OCI-LY1 (cell line): ENCODE measurements around the gene HOXD10.

Experiments used
- H2AFZ ChIP-seq: fragments of 200-600 bp; sonication (generic), shearing (Covaris generic); 2 replicates; pipeline ENCODE4 v1.6.0; 2014; ENCODE audit warnings: antibody characterized with exemption, mild to moderate bottlenecking, low read length
- H3F3A ChIP-seq: fragments of 200-600 bp; sonication (generic), shearing (Covaris generic); 2 replicates; pipeline ENCODE4 v1.6.0; 2014; ENCODE audit warnings: mild to moderate bottlenecking, antibody characterized with exemption, low read length, moderate library complexity; ENCODE audit not compliant: insufficient read depth
- H3K27ac ChIP-seq: fragments of 200-600 bp; sonication (generic); 2 replicates; pipeline ENCODE4 v1.5.1; 2014; ENCODE audit warnings: low read length, mixed run types, mild to moderate bottlenecking, low read depth; ENCODE audit not compliant: poor library complexity, severe bottlenecking
- H3K27me3 ChIP-seq: fragments of 200-600 bp; sonication (generic); 2 replicates; pipeline ENCODE4 v1.6.0; 2014; ENCODE audit warnings: antibody characterized with exemption, mild to moderate bottlenecking, low read length, moderate library complexity; ENCODE audit not compliant: insufficient read depth
- H3K36me3 ChIP-seq: fragments of 200-600 bp; sonication (generic); 2 replicates; pipeline ENCODE4 v1.6.1; 2014; ENCODE audit warnings: mild to moderate bottlenecking, antibody characterized with exemption, low read length, moderate library complexity, mixed read lengths; ENCODE audit not compliant: insufficient read depth
- H3K4me1 ChIP-seq: fragments of 200-600 bp; sonication (generic); 2 replicates; pipeline ENCODE4 v1.5.1; 2014; ENCODE audit warnings: mild to moderate bottlenecking, low read length, moderate library complexity; ENCODE audit not compliant: insufficient read depth, severe bottlenecking
- H3K4me2 ChIP-seq: fragments of 200-600 bp; sonication (generic), shearing (Covaris generic); 2 replicates; pipeline ENCODE4 v1.6.1; 2014; ENCODE audit warnings: low read length
- H3K4me3 ChIP-seq: fragments of 200-600 bp; sonication (generic); 2 replicates; pipeline ENCODE4 v1.5.1; 2014; ENCODE audit warnings: low read length, low read depth, mild to moderate bottlenecking, mixed read lengths; ENCODE audit not compliant: poor library complexity, severe bottlenecking
- H3K79me2 ChIP-seq: fragments of 200-600 bp; shearing (Covaris generic); 2 replicates; pipeline ENCODE4 v1.6.1; 2016; ENCODE audit warnings: mixed run types, low read length, mixed read lengths; ENCODE audit not compliant: insufficient read depth
- H3K9ac ChIP-seq: fragments of 200-600 bp; sonication (generic), shearing (Covaris generic); 2 replicates; pipeline ENCODE4 v1.6.1; 2014; ENCODE audit warnings: mild to moderate bottlenecking, low read length, mixed read lengths
- H3K9me2 ChIP-seq: fragments of 200-600 bp; sonication (generic), shearing (Covaris generic); 2 replicates; pipeline ENCODE4 v1.6.1; 2014; ENCODE audit warnings: low read depth, mild to moderate bottlenecking, low read length, mixed read lengths
- H3K9me3 ChIP-seq: fragments of 200-600 bp; shearing (Covaris generic); 2 replicates; pipeline ENCODE4 v1.6.1; 2014; ENCODE audit warnings: low read length, mixed read lengths
- H4K20me1 ChIP-seq: fragments of 200-600 bp; sonication (generic), shearing (Covaris generic); 2 replicates; pipeline ENCODE4 v1.6.0; 2016; ENCODE audit warnings: mild to moderate bottlenecking, low read length; ENCODE audit not compliant: insufficient read depth
- EZH2 ChIP-seq: fragments of 200-600 bp; sonication (generic), shearing (Covaris generic); IDR thresholded peaks from 2 replicates; pipeline ENCODE4 v1.8.0; 2017; ENCODE audit warnings: borderline replicate concordance, mixed run types, mild to moderate bottlenecking, antibody characterized with exemption, low read length, moderate library complexity, mixed read lengths
- TF ChIP-seq, protein P1 (sequence below): fragments of 200-600 bp; sonication (generic), shearing (Covaris generic); IDR thresholded peaks from 2 replicates; pipeline ENCODE4 v1.5.1; 2017; ENCODE audit warnings: mild to moderate bottlenecking, antibody characterized with exemption, low read length, moderate library complexity, mixed read lengths

The HOXD10 gene

DNA sequence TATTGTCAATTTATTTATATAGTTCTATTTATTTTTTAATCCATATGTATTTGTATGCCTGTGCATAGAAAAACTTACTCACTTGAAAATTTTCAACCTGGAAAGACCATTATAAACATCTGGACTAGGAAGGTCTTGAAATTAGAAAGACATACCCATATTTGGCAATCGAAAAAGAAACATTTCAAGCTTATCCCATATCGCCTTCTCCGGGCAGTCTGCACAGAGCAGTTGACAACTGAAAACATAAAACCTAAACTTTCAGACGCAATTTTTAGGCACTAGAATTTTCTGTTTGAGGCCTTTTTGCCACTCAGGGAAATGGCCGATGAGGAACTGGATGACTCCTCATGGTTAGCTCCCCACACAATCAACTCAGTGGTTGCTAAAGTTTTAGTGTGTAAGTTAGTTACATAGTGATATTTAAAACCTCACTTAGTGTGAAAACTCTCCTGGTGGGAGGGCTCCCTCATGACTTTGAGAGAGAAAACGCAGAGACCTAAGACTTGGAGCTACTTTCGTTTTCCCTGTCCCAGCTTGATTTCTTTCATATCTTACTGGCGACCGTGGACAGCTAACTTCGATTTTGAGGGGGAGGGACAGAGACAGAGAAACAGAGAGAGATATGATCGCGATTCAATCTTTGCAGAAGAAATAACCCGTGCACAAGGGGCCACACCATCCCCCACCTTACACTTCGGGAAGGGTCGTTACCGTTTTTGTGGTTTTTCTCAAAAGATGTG is 20.2 kb upstream of the HOXD10 start:
- peak overlapping the region; percentile 56; the same call in 1 of the 2 replicates for H3K9ac ChIP-seq

DNA sequence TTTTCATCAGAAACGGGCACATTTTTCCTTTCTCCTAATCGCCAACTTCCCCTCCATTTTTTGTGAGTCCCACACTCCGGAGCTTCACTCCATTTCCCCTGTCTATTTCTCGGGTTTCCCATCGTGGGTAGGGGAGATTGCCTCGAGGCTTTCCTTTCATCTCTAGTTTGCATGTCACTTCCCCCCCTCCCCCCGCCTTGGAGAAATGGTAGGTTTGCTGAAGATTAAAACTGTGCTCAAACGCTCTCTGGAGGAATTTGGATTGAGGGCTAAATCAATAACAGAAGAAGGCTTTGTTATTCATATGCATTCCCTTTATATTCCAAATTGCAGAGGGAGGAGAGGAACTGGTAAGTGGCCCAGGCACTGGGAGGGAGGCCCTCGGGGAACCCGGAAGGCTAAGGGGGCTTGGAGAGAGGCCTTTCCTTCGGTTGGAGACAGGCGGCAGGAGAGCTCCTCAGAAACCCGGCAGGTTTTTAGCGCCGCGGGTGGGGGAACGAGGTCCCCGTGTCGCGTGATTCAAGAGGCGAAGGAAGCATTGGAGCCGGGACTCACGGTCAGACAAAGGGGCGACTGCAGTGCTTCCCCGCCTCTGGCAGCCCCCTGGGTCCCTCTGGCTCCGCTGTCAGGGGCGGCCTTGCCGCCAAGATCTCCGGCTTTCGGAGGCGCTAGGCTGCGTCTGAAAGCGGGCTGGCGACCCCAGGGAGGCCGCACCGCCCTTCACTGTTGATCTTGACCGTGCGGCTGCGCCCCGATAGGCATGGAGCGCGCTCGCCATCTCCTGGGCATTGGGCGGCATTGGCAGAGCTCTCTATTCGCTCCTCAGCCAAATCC is 19.4 kb upstream of the HOXD10 start:
- Histone ChIP-seq H3K4me3 (peak overlapping the region; percentile 56), H3F3A (no peaks in the 10 kb centered on the region), H3K4me1 (peaks cover 12% of the 10 kb centered on the region), H3K27ac (no peak overlapping the region), H3K9ac (peak overlapping the region; percentile 56; the same call in 1 of the 2 replicates), H3K79me2 (no peaks in the 10 kb centered on the region), H3K9me2 (no peaks in the 10 kb centered on the region), H3K4me2 (peak overlapping the region; percentile 70), H3K36me3 (no peaks in the 10 kb centered on the region), H4K20me1 (no peaks in the 10 kb centered on the region), H2AFZ (peak overlapping the region; percentile 31; the same call in 1 of the 2 replicates), H3K27me3 (no peaks in the 10 kb centered on the region), H3K9me3 (no peaks in the 10 kb centered on the region)
- TF ChIP-seq EZH2, result no peak
- TF ChIP-seq, protein P1, sequence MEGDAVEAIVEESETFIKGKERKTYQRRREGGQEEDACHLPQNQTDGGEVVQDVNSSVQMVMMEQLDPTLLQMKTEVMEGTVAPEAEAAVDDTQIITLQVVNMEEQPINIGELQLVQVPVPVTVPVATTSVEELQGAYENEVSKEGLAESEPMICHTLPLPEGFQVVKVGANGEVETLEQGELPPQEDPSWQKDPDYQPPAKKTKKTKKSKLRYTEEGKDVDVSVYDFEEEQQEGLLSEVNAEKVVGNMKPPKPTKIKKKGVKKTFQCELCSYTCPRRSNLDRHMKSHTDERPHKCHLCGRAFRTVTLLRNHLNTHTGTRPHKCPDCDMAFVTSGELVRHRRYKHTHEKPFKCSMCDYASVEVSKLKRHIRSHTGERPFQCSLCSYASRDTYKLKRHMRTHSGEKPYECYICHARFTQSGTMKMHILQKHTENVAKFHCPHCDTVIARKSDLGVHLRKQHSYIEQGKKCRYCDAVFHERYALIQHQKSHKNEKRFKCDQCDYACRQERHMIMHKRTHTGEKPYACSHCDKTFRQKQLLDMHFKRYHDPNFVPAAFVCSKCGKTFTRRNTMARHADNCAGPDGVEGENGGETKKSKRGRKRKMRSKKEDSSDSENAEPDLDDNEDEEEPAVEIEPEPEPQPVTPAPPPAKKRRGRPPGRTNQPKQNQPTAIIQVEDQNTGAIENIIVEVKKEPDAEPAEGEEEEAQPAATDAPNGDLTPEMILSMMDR, result peak; percentile 77

More for the DNA sequence above, 20.2 kb upstream of the HOXD10 start:
- no peak overlapping the region for H3K27ac ChIP-seq
- H3K4me1 ChIP-seq, result peaks cover 12% of the 10 kb centered on the region
- peak overlapping the region; percentile 70 for H3K4me2 ChIP-seq
- TF ChIP-seq, protein P1, result no peak
- no peak for TF ChIP-seq EZH2
- no peaks in the 10 kb centered on the region for H3K79me2 ChIP-seq
- H4K20me1 ChIP-seq, result no peaks in the 10 kb centered on the region
- no peaks in the 10 kb centered on the region for H3K36me3 ChIP-seq
- no peaks in the 10 kb centered on the region for H3K27me3 ChIP-seq
- no peak overlapping the region for H2AFZ ChIP-seq
- no peaks in the 10 kb centered on the region for H3F3A ChIP-seq
- H3K9me3 ChIP-seq, result no peaks in the 10 kb centered on the region
- H3K4me3 ChIP-seq, result peak overlapping the region; percentile 56
- H3K9me2 ChIP-seq, result no peaks in the 10 kb centered on the region

DNA sequence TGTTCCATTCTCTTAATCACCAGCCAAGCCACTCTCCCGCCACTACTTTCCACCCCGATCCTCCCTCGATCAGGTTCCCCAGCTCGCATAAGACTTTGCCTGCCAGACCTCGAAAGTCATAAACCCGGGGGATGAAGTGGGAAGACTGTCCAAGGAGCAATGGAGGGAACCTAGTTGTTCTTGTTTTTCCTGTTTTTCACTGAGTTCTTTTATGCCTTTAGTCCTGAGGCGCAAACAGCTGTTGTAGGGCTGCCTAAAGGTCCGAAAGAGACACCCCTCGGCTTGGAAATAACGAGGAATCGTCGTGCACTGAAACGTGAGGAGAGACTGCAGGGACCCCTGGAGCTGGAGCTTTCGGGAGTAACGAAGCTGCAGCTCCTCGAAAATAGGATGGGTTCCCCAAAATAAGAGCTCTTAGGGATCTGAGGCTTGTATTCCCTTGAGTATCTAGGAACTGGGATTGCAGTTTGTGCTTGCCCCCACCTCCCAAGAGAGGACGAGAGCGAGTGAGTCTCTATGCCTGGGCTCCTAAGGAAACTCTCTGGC is 18.7 kb upstream of the HOXD10 start:
- no peaks in the 10 kb centered on the region for H3F3A ChIP-seq
- H3K9me3 ChIP-seq, result no peaks in the 10 kb centered on the region
- peak overlapping the region; percentile 70 for H3K4me2 ChIP-seq
- H3K27me3 ChIP-seq, result no peaks in the 10 kb centered on the region
- no peak overlapping the region for H3K27ac ChIP-seq
- H3K9me2 ChIP-seq, result no peaks in the 10 kb centered on the region
- no peaks in the 10 kb centered on the region for H3K79me2 ChIP-seq
- H3K4me3 ChIP-seq, result no peak overlapping the region
- H3K9ac ChIP-seq, result no peak overlapping the region
- H3K36me3 ChIP-seq, result no peaks in the 10 kb centered on the region
- no peaks in the 10 kb centered on the region for H4K20me1 ChIP-seq
- peaks cover 12% of the 10 kb centered on the region for H3K4me1 ChIP-seq
- no peak overlapping the region for H2AFZ ChIP-seq
- no peak for TF ChIP-seq EZH2
- TF ChIP-seq, protein P1, result no peak
